GM19397 (cell line): Measurements from ENCODE around the gene FAM219B.

Experiments
- ATAC-seq: cut with Tn5 transposase; IDR thresholded peaks from one replicate; pipeline ENCODE4 v1.9.1; 2021; ENCODE audit warnings: mild to moderate bottlenecking, moderate library complexity; ENCODE audit not compliant: unreplicated experiment

Gene FAM219B

DNA sequence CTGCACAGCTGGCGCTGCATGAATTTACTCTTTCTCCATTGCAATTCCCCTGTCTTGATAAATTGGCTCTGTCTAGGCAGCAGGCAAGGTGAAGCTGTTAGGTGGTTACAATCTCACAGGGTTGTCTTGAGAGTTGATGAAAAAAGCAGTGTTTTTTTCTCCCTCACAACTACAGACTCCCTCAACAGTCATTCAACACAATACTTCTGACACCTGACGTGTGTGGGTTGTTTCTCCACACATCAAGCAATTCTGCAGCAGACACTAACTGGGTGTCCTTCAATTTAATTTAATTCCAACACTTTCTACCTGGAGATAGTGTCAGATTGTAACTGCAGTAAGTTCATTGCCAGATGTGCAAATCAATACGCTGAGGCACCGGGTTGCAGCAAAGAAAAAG is 28.4 kb downstream of the FAM219B start:
- no peak for ATAC-seq

DNA sequence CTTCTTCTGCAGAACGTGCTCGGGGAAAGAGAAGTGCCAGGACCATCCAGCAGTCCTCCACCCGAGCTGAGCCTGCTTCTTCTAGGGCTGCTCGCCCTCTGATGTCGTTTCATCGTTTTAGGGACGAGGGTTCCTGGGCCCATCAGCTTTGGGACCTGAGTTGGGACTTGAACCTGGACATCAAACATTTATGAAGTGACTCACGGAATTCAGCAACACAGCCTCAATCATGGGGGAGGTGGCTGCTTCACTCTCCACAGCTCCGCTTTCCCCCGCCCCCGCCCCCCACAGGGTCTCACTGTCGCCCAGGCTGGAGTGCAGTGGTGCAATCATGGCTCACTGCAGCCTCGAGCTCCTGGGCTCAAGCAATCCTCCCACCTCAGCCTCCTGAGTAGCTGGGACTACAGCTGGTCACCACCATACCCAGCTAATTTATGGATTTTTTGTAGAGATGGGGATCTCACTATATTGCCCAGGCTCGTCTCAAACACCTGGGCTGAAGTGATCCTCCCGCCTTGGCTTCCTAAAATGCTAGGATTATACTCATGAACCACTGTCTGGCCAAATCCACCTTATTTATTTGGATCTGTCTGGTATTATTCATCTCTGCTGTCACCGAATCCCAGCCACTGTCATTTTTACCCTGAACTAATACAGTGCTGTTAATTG is 32.8 kb downstream of the FAM219B start:
- no peak for ATAC-seq

- ATAC-seq = peak; percentile 82
Measured at GRCh38 chr15:74873036-74873755, 33.5 kb downstream of the FAM219B start, which contains the start of gene SCAMP2. TSS of gene SCAMP2 (minus strand) at chr15:74873365. CDS start at chr15:74873255, 110 bp downstream.

- no peak for ATAC-seq
Measured at GRCh38 chr15:74872702-74873035, 34.0 kb downstream of the FAM219B start.

DNA sequence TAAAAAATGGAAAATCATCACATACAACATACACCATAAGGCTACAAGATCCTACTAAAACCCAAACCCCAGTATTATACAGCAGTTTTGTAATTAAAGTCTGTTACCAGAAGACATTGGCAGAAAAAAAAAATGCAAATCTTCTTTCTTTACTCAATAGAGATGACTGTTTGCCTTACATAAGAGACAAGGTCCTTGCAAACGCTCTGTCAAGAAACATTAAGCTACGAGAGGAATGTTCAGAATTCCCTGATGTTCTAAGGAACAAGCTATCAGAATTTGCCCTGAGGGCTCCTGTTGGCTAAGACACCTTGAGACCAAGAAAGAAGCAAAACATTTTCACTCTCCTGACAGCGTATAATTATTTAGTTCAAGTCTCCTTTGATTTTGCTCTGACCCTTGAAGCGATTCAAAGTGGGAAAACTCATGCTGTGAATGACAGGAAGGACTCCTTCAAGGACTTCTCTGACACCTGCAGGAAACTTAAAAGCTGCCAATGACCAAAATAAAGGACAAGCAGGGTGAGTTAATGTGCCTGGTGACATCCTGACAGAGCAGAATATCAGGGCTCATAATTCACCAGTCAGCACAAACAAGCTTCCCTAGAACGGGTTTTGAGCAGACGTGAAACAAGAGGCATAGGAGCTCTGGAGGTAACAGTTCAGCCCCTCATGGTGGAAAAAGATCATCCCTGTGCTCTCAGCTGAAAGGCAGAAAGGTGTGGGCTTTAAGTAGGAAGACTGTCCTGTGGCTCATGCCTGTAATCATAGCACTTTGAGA is 36.0 kb downstream of the FAM219B start:
- no peak for ATAC-seq

GRCh38 chr15:74869726-74870407 is 36.8 kb downstream of the FAM219B start:
- peak; percentile 46 for ATAC-seq

DNA sequence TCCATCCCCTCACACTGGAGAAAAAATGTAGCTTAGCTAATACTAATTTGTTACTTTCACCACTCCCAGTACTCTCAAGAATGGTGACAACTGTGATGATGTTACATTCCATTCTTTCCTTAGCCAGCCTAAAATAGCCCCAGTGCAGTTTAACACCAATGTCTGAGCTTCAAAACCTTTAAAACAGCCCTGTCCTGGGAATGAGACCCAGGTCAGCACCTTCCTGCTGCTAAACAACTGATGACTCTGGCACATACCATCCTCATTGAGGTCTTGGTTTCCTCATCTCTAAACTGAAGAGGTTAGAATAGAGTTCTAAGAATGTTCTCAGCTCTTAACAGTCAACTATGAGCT is 37.3 kb downstream of the FAM219B start:
- no peak for ATAC-seq

GRCh38 chr15:74868059-74868458 is 38.6 kb downstream of the FAM219B start:
- no peak for ATAC-seq

- no peak for ATAC-seq
Measured at GRCh38 chr15:74867466-74868038, 39.1 kb downstream of the FAM219B start.

- no peak for ATAC-seq
Measured at GRCh38 chr15:74866090-74866489, 40.6 kb downstream of the FAM219B start.

GRCh38 chr15:74865316-74865715 is 41.3 kb downstream of the FAM219B start:
- ATAC-seq = no peak

- no peak for ATAC-seq
Measured at GRCh38 chr15:74864296-74864695, 42.4 kb downstream of the FAM219B start.

DNA sequence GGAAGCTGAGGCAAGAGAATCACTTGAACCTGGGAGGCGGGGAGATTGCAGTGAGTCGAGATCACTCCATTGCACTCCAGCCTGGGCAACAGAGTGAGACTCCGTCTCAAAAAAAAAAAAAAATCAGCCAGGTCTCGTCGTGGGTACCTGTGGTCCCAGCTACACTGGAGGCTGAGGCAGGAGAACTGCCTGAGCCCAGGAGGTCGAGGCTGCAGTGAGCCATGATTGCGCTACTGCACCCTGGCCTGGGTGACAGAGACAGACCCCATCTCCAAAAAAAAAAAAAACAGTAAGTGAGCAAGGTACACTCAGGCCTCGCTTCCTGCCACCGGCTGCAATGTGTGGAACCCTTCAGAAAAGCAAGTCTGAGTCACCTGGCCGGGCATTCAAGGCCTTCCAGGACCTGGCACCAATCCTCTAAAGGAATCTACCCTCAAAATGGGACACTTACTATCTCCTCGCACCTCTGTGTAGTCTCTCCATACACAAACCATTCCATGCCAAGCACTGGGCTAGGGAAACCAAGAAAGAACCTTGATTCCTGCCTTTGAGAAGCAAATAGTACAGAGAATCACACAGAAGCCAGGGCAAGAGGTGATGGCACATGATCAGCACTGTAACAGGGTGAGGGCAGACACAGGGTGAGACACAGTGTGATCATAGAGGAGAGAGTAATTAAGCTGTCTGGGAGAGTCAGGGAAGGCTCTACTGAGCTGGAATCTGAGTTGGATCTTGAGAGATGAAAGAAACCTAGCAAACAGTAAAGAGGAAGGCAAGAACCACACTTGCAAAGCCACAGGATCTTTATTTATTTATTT is 43.2 kb downstream of the FAM219B start:
- no peak for ATAC-seq

DNA sequence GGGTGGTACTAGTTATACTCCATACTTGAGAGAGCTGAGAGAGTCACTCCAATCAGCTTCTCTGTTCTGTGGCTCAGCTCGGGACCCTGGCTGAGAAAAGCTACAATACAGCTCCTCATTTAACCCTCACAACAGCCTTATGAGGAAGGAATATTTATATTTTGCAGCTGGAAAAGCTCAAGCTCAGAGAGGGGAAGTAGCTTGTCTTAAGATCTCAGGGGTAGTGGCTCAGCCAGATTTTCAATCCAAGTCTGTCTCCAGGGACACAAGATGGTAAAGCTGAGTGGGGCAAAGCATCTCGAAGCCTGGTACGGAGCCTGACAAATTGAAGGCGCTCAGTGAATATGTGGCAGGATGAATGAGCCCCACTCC is 48.3 kb downstream of the FAM219B start:
- no peak for ATAC-seq

- peak; percentile 18 for ATAC-seq
Measured at GRCh38 chr15:74857671-74858368, 48.8 kb downstream of the FAM219B start.

DNA sequence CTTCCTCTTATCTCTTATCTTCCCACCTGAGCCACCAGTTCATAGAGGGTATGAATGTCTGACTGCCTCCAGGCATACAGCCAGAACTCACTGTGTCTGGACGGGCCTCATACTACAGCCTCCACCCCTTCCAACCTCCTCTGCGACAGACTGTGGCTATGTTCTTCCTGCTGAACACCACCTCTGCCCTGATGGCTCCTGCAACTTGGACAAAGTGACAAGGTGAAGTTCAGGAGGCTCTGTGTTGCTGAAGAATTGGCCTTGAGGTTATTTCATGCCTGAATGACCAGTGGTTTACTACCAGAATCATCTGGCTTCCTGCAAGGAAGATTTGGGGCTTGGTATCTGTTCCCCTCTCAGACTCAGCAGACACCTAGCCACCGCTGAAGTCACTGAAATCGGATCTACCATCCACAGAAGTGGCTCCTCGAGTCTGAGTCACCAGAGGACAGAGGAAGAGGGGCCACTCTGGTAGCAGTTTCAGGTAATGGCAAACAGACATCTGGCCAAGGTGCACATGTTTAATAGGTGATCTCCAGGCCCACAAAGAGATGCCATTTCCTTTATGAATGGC is 49.5 kb downstream of the FAM219B start:
- peak; percentile 74 for ATAC-seq

DNA sequence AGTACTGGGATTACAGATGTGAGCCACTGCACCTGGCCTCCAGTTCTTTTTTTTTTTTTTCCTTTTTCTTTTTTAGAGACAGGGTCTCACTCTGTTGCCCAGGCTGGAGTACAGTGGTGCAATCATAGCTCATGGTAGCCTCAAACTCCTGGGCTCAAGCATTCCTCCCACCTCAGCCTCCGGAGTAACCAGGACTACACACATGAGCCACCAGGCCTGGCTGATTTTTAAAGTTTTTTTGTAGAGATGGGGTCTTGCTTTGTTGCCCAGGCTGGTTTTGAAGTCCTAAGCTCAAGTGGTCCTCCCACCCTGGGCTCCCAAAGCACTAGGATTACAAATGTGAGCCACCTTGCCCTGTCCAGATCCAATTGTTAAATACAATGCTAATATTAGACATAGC is 50.1 kb downstream of the FAM219B start:
- no peak for ATAC-seq

DNA sequence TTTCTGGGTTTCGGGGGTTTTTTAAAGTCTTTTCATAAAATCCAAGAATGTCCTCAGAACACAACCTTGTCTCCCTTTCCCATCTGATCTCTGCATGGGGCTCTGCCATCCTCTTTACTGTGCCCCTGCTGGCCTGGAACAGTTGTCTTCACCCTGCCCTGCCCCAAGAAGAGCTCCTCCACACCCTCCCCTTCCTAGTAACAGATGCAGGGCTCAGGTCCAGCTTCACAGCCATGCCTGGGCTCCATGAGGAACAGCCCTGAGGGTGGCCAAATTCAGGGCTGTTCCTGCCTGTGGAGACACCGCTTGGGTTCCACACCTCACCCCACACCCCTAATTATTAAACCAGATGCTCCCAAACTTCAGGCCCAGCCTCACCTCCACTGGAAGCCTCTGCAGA is 50.8 kb downstream of the FAM219B start:
- ATAC-seq = no peak

DNA sequence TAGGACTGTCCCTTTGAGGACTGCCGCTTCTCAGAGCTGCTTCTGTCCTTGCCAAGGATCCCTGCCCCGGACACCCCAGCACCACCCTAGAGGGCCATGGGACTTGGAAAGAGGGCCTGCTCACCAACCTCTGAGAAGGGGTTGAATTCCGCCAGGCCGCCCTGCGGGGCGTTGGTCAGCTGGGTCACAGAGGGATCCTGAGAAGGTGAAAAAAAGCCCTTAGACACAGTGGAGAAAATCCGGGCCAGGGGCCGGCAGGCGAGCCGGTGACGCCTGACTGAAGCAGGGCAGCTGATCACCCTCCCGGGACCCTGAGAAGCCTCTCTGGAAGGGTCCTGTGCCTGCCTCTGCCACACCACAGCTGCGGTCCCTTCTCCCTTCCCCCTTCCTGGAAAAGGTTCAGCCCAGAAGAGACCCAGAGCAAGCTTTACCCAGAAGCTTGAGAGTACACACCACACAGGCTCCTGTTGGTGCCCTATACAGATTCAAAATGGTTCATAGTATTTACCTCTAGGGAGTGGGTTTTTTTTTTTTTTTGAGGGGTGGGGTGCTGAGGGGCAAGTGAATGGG is 52.1 kb downstream of the FAM219B start:
- no peak for ATAC-seq
